ENCODE measurements around the gene IMMP2L. TPM values are rescaled to one million over a fixed set of nuclear protein-coding genes. Genes with fewer than 3 reads are reported as not detected.
"Not testable (repeated sequence)": the region's sequence is repeated elsewhere in the genome, so short reads cannot be mapped to it uniquely, and the experiment has no call there.

IMMP2L gene
- total RNA-seq, 1 donor from 2014 or later, result 35.5 TPM

DNA sequence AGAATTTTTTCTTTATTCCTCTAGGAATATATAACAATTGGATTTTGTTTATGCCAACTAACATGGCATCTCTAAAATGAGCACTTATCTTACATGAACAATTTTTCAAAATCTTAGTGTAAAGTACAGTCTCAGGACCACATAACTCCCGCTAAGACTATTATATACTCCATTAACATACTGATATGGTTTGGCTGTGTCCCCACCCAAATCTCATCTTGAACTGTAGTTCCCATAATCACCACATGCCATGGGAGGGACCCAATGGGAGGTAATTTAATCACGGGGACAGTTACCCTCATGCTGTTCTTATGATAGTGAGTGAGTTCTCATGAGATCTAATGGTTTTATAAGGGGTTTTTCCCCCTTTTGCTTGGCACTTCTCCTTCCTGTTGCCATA lies 291.5 kb downstream of the IMMP2L start:
- DNase-seq (ENCODE audit: low spot score), result not testable (repeated sequence)

DNA sequence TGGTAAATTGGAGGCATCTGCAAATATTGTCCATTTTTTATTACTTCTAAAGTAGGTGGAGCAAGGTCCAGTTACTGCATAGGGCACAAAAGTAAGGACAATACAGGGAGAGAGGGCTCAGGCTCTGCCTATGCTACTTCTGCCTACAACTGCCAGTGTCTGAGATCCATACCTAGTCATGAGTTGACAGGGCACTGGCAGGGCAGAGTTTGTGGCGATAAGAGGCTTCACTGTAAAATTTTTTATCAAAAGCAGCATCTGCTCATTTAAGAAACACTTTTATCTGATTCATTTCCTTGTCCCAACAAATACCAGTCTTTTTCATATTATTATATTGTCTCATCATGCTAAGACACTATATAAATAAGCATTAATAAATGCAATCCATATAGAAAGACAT lies 293.4 kb downstream of the IMMP2L start:
- no peak for DNase-seq (ENCODE audit: low spot score)

GRCh38 chr7:111266613-111267012 lies 295.7 kb downstream of the IMMP2L start:
- DNase-seq (ENCODE audit: low spot score), result no peak

GRCh38 chr7:111265394-111265793 lies 296.9 kb downstream of the IMMP2L start:
- no peak for DNase-seq (ENCODE audit: low spot score)

DNA sequence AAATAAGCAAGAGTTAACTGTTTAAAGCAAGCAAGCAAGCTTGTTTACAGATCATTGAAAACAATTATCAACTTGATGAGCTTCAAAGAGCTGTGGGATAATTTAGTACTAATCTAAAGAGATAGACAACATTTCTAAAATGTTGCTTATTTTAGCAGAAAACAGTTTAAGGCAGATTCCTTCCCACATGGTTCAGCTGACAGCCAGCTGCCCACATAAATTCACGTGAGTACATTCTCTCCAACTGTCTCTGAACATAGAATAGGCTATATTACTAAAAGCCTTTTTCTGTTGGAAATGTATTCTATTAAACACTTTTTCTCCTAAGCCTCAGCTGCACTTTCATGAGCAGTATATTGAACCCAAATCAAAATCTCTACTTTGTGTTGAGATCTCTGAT lies 297.3 kb downstream of the IMMP2L start:
- no peak for DNase-seq (ENCODE audit: low spot score)

GRCh38 chr7:111264111-111264868 lies 298.0 kb downstream of the IMMP2L start:
- no peak for DNase-seq (ENCODE audit: low spot score)

DNA sequence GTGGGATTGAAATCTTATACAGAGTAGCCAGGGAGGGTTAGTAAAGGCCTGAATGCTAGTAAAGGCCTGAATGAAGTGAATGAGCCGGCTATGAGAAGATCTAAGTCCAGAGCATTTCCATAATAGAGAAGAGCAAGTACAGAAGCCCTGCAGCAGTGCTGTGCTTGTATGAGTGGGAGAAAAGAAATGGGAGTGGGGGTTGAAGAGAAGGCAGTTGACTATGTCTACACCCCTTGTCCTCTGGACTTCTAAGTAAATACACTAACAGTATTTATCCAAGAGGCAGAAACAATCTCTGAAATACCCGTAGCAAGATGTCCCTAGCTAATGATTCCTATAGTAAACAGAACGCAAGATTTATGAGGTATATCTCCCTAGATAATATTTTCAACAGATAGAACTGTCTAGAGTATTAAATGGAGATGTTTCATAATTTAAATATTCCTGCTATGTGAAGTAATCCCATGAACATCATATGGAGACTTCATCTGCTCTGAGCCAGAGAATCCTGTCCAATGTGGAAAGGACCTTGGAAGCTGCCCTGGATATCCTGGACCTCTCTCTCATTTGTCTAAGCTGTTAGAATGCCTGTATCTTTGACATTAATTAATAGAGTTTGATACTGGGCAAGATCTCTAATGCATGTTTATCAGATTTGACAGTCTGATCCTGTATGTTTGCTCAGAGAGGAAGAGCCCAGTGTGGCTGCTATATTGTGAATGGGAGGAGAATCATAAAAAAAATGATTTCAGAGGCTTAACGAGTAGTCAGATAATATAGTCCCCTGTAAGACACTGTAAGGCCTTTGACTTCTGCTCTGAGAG lies 299.8 kb downstream of the IMMP2L start:
- DNase-seq (ENCODE audit: low spot score), result no peak

- no peak for DNase-seq (ENCODE audit: low spot score)
These were observed 300.8 kb downstream of the IMMP2L start for GRCh38 chr7:111261496-111261895.

- DNase-seq (ENCODE audit: low spot score), result no peak
These were observed 302.3 kb downstream of the IMMP2L start for GRCh38 chr7:111259991-111260390.

- no peak for DNase-seq (ENCODE audit: low spot score)
These were observed 305.9 kb downstream of the IMMP2L start for GRCh38 chr7:111256391-111256790.

DNA sequence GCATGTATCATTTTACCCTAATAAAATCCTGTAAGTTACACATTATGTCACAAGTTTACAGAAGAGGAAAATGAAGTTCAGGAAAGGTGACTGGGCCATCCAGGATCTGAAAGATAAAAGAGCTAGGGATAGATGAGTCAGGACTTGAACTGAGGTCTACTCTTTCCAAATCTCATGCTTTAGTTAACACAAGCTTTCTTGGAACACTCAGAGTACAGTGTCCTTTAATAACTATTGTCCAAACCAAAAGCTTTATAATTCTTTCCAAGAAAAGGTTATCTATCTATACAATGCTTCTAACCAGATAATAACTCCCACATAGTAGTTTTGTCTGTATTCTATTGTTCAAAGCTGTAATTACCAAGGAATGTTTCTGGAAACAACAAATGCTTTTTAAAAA lies 306.7 kb downstream of the IMMP2L start:
- no peak for DNase-seq (ENCODE audit: low spot score)

DNA sequence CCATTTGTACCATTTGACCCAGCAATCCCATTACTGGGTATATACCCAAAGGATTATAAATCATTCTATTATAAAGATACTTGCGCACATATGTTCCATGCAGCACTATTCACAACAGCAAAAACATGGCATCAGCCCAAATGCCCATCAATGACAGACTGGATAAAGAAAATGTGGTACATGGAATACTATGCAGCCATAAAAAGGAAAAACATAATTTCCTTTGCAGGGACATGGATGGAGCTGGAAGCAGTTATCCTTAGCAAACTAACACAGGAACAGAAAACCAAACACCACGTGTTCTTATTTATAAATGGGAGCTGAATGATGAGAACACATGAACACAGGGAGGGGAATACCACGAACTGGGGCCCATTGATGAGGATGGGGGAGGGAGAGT lies 310.9 kb downstream of the IMMP2L start:
- DNase-seq (ENCODE audit: low spot score), result not testable (repeated sequence)

GRCh38 chr7:111249807-111250206 lies 312.5 kb downstream of the IMMP2L start:
- DNase-seq (ENCODE audit: low spot score), result not testable (repeated sequence)

DNA sequence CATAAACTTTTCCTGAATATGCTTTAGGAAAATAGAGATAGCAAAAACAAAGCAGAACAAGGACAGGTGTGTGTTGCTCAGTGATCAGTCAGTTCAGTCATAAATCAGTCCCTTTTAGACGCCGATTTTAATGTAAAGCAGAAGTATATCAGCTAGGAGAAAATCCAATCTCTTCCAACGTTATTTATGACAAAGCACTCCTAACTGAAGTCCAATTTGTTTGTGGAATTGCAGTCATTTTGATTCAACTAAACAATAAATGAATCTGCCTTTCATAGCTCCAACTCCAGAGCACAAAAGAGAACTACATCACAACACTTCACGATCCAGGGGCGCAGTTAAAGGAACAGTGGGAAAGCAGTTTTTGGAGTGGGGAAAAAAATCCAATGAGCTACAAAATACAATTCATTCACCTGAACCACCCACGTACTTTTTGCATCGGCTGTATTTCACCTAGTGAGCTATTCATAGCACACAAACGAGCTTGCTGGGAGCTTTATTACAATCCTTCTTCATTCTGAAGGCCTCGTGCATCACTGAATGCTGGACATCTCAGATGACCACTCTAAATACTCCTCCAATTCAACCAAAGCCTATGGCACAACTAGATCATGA lies 320.0 kb downstream of the IMMP2L start:
- no peak for DNase-seq (ENCODE audit: low spot score)

GRCh38 chr7:111240371-111240770 lies 321.9 kb downstream of the IMMP2L start:
- no peak for DNase-seq (ENCODE audit: low spot score)

- DNase-seq (ENCODE audit: low spot score), result no peak
These were observed 322.9 kb downstream of the IMMP2L start for GRCh38 chr7:111239437-111239836.

GRCh38 chr7:111238886-111239285 lies 323.4 kb downstream of the IMMP2L start:
- DNase-seq (ENCODE audit: low spot score), result no peak

GRCh38 chr7:111235709-111236108 lies 326.6 kb downstream of the IMMP2L start:
- DNase-seq (ENCODE audit: low spot score), result no peak

- no peak for DNase-seq (ENCODE audit: low spot score)
These were observed 329.8 kb downstream of the IMMP2L start for GRCh38 chr7:111232249-111233084.

DNA sequence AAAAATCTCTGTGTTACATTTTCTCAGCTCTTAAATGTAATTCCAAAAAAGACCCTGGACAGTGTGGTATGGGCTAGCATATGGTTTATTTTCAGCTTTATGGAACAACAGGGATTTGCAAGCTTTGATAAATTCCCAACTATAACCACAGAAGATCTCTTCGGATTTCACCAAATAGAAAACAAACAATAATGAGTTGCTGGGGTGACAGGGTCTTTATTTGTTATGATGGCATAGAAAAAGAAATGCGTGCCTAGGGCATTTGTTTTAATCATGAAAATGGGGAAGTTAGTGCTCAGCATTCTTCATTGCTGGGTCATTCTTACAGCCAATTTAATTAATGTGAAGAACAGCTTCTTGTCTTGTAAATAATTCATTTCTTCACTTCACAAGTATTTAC lies 332.4 kb downstream of the IMMP2L start:
- DNase-seq (ENCODE audit: low spot score), result no peak

DNA sequence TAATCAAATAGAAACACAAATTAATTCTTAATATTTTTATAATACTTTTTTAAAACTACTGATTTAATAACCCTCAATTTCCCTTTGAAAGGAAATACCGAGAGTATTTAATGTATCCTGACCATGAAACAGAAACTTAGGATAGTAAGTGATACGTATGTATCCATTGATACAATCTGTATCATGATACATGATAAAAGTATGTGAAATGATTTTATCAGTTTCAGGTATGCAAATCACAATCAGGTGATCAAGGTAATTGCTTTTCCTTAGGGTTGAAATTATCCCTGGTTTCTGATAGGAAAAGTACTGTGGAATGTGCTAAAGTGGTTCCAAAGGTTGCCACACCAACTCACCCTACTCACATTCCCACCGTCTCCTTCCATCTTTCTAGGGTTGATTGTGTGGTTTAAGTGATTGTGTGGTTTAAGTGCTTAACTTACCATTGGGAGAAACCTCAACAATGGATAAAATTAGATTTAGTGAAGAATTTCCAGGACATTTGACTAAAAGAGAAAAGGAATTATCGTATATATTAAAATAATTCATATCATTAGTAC lies 333.0 kb downstream of the IMMP2L start:
- no peak for DNase-seq (ENCODE audit: low spot score)

Measured in mesenteric fat pad (tissue), 1 donor.